Activated CD4-positive, alpha-beta T cell treated with anti-CD3 and anti-CD28 coated beads, Interleukin-2, amount 50 U/mL, for 24 hours (primary cell): ENCODE data around the gene EHMT2.
"Not testable (repeated sequence)": the region's sequence is repeated elsewhere in the genome, so short reads cannot be mapped to it uniquely, and the experiment has no call there.

Experiments
- DNase-seq, 2 donors: peaks; one replicate each; pipeline ENCODE4 v3.0.0-alpha.2; 2020; ENCODE audit warnings: low read depth in 1 of 2, low spot score in 1 of 2

Gene EHMT2

GRCh38 chr6:31871046-31871659, 26.3 kb downstream of the EHMT2 start:
- no peak for DNase-seq

- DNase-seq = no peak
These were observed 27.0 kb downstream of the EHMT2 start for GRCh38 chr6:31870385-31870921.

- DNase-seq = no peak
These were observed 28.2 kb downstream of the EHMT2 start for GRCh38 chr6:31869343-31869742.

GRCh38 chr6:31868658-31868971, 28.9 kb downstream of the EHMT2 start:
- not testable (repeated sequence) for DNase-seq

GRCh38 chr6:31865205-31866118, 32.0 kb downstream of the EHMT2 start:
- no peak for DNase-seq

- no peak for DNase-seq
These were observed 32.7 kb downstream of the EHMT2 start for GRCh38 chr6:31864818-31865204.

GRCh38 chr6:31864123-31864562, 33.4 kb downstream of the EHMT2 start:
- not testable (repeated sequence) for DNase-seq

GRCh38 chr6:31862344-31863235, 34.9 kb downstream of the EHMT2 start, which contains the start of gene NEU1:
Gene NEU1, minus strand, starts transcription at chr6:31862821. Its CDS starts 45 bp downstream, at chr6:31862776.
- DNase-seq = peak; percentile 95 to 99

- no peak for DNase-seq
These were observed 35.6 kb downstream of the EHMT2 start for GRCh38 chr6:31861919-31862343.

- no peak for DNase-seq
These were observed 36.3 kb downstream of the EHMT2 start for GRCh38 chr6:31861150-31861549.

GRCh38 chr6:31860349-31860748, 37.1 kb downstream of the EHMT2 start:
- no peak for DNase-seq

GRCh38 chr6:31859923-31860322, 37.6 kb downstream of the EHMT2 start:
- no peak for DNase-seq

GRCh38 chr6:31858707-31859106, 38.8 kb downstream of the EHMT2 start:
- no peak for DNase-seq

- DNase-seq = not testable (repeated sequence)
These were observed 39.7 kb downstream of the EHMT2 start for GRCh38 chr6:31857774-31858173.

GRCh38 chr6:31851980-31852718, 45.3 kb downstream of the EHMT2 start:
- not testable (repeated sequence) for DNase-seq

GRCh38 chr6:31851485-31851832, 46.0 kb downstream of the EHMT2 start:
- DNase-seq = no peak

GRCh38 chr6:31850765-31851484, 46.6 kb downstream of the EHMT2 start:
- DNase-seq = no peak

- no peak for DNase-seq
These were observed 50.1 kb downstream of the EHMT2 start for GRCh38 chr6:31847276-31847978.

- no peak for DNase-seq
These were observed 53.0 kb downstream of the EHMT2 start for GRCh38 chr6:31844507-31844906.
